ENCODE measurements around the gene ATF3.
"Not testable (repeated sequence)": the region's sequence is repeated elsewhere in the genome, so short reads cannot be mapped to it uniquely, and the experiment has no call there.

Gene ATF3

DNA sequence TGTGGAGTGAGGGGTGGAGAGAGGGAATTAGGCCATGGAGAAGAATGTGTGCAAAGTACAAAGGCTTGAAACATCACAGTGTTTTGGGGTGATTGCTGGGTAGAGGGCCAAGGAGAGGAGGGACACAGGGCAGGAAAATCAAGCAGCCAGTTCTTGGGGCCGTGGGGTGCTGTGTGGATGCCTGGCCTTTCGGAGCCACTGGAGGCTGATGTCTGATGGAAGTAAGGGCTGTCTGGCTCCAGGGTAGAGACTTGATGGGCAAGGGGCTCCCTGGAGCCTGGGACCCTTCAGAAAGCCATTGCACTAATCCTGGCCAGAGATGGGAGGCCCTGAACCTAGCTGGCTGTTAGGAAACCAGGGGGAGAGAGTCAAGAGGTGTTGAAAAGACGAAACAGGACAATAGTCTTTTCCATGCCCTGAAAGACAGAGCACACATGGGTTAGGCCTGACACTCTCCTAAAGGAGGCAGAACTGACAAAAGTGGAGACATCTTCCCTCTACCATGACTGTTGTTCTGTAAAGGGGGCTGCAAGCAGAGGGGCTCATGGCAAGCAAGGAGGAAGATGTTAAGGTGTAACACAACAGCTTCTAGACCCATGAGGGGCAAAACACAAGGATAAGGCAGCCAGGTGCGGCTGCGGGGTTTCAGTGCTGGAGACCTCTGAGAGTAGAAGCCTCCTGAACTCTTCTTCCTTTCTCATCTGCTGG, 21.0 kb downstream of the ATF3 start:
- peak; percentile 39 for DNase-seq

DNA sequence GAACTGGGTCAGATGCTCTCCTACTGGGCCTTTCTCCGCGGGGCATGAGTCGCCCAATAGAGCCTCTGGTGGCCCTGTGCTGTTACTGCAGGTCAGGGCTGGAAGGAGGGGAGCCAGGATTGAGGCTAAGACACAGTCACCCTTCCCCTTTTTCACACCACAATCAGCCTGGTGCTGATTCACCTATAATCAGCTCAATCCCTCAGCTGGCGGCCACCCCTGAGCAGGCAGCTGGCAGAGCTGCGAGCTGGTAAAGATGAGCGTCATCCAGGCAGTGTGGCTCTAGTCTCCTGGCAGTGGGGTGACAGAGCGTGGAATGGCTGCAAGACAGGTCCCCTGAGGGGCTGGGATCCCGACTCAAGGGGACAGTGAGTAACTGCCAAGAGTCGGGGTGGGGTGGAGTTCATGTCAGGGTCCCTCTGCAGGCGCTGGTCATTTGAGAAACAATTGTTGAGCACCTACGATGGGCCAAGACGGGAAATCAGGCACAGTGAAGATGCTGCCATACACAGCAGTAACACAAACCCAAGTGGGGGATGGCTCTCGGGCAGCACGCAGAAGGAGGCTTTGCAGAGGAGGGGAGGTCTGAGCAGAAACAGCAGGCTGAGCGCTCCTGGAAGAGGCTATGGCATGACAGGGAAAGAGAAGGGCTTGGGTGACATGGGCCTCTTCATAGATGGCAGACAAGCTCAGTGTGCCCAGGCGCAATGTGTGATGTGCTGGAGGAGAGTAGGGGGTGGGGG, 21.8 kb downstream of the ATF3 start:
- peak; percentile 82 for DNase-seq

DNA sequence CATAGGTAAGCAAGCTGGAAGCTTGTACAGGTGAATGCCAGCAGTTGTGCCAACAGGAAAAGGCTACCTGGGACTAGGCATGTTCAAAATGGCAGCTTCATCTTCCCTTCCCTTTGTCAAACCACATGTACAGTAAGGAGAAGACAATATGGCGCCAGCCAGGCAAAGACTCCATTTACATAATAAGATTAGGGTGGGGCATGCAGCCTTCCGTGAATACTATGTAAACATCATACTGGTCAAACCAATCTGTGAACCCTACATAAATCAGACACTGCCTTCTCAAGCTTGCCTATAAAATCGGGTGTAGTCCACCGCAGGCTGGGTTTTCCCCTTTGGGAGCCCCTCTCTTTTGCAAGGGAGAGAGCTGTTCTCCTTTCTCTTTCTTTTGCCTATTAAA, 24.6 kb downstream of the ATF3 start:
- peak; percentile 8 for DNase-seq

DNA sequence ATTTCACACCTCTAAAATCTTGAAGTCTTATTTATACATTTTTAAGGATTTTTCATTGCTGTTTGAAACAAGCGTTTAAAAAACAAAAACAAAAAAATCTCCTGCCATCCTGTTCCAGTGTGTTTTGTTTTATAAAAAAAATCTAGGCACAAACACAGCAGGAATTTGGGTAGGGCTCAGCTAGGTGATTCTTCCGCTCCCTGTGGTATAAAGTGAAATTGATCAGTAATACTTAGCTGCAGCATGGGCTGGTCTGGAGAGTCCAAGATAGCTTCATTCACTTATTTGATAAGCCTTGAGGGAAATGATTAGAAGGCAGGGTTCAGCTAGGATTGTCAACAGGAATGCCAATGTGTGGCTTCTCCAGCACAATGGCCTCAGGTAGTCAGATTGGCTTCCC, 25.7 kb downstream of the ATF3 start:
- DNase-seq: peak; percentile 12

DNA sequence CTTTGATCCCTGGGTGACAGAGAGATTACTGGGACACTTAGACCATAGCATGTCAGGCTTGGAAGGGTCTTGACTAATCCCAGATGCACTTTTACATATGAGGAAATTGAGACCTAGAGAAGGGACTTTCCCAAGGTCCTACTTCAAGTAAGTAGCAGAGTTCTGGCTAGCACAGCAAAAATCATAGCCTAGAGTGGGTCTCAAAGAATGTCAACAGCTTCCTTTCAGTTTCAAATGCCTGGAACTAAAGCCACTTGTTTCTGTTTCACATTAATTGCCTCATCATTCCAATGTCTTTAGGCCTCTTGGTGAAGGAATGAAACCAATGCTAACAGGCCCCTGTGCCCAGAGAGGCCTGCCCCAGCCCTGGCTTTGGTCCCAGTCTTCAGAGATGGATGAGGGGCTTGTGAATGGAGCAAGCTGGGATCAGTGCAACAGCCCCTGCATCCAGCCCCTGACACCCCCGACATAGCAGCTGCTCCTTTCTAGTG, 26.6 kb downstream of the ATF3 start:
- DNase-seq: no peak

DNA sequence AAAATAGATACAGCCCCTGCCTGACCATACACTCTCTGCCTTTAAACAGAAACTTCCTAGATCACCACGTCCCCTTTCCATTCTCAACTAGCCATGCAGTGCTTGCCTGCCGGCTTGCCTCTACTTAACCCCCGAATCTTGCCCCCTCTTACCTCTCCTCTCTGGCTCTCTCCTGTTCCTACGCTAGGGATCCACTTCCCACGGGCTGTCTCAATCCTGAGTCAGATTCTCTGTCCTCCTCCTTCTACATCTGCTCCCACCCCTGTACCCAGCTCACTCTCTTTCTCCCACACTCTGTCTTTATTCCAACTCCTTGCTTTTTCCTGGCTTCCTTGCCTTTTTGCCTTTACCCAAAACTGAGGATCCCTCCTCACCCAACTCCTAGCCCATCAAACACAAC, 29.3 kb downstream of the ATF3 start:
- no peak for DNase-seq

DNA sequence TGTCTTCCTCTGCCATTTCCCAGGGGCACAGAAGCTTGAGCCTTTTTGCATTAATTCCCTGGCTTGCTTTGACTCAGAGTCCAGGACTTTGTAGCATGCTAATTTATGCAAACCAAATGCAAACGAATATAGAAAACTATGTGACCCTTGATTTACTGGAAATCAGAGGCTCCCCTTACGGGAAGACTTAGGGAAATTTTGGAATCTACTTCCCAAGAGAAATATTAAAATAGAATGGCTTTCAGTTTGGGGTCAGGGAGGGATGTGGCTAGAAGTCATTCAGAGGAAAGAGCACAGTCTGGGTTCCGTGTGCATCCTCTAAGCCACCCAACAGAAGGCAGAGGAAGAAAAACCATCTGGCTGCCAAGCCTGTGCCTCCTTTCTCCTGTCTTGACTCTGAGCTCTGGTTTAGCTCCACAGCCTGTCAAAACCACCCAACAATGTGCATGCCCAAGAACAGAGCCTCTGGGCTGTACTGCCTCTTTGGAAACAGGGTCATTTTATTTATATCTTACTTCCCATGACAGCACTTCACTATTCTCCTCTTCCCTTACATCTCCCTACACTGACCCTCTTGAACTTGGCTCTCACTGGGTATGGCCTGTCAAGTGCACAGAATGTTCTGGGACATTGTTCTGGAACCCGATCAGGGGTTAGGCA, 30.1 kb downstream of the ATF3 start:
- DNase-seq: no peak

DNA sequence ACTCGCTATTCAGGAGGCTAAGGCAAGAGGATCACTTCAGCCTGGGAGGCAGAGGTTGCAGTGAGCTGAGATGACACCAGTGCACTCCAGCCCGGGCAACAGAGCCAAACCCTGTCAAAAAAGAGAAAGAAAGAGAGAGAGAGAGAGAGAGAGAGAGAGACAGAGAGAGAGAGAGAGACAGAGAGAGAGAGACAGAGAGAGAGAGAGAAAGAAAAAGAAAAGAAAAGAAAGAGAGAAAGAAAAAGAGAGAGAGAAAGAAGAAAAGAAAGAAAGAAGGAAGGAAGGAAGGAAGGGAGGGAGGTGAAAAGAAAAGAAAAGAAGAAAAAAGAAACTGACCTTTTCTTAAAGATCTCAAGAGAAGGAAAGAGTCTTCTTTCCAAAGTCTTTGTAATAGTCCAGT, 31.0 kb downstream of the ATF3 start:
- DNase-seq: not testable (repeated sequence)

DNA sequence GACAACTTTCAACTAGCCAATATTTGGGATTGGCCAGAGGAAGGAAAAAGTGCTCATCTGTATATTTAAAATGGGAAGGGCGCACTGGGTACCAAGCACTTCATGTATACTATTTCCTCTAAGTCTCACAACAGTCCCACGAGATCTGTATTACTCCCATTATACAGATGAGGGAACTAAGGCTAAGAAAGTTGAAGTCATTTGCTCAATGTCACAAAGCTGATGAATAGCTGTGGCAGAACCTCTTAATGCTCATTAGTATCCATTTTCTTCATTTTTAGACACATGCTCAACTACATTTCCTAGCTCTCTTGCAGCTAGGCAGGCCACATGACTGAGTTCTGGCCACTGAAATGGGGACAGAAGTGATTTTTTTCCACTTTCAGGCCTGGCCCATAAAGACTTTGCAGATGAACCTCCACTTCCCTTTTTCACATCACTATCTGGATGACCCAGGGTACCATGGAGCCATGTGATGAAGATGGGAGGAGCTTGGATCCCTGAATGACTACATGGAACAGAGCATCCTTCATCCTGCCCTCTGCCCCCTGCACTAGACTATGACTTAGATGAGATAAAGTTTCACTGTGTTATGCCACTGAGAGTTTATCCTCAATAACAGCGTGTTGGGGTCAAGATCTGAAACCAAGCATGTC, 31.8 kb downstream of the ATF3 start:
- DNase-seq: no peak

DNA sequence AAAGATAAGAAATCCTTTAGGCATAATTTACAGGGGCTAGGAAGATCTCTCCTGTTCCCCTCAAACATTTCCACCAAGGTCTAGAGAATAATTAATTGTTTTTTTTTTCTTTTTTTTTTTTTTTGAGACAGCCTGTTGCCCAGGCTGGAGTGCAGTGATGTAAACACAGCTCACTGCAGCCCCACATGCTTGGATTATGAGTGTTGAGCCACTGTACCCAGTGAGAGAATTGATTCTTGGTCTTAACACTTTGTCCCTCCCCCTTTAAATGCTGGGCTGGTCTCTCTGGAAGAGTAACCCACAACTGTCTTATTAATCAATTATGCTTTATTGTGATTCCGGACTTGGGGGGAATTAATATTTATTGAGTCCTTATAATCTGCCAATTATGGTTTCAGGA, 33.4 kb downstream of the ATF3 start:
- DNase-seq: no peak

DNA sequence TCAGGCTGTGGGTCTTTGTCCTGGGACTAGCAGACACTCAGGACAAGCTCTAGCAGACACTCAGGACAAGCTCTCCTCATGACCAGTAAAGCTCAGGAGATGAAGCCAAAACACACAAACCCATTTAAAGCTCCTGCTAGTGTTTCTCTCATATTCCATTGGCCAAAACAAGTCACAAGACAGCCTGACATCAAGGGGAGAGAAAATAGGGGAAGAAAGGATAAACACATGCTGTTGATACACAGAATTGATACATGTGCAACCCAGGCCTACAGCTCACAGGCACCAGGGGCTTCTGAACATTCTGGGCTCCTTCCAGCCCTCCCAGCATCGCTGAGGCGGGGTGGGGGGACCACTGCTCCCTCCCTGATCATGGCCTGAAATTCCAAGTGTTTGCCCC, 35.3 kb downstream of the ATF3 start:
- no peak for DNase-seq

DNA sequence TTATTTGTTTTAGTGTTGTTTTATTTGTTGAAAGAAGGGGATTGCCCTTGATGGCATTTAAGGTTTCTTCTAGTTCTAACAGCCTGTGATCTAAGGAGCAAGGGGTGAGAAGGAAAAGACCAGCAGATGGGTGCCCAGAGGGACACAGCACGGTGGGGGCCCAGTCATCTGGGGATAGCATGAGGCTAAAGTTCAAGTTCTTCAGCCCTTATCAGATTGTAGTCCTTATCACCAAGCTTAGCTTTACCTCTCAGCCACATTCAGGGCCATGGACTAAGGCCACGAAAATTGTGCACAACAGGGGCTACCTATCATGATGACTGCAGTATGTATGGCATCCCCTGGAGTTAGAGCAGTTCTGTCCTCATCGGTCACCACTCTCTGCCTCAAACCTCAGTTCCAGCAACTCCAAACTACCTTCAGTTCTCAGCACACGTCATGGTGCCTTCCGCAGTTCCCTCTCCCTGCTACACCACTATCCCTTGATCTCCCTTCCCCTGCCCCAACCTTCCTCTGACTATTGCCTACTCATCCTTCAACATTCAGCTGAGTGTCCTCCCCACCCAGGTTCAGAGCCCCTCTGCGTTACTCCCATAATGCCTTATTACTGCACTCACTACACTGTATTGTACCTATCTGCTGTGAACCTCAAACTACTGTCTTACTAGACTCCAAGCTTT, 36.4 kb downstream of the ATF3 start:
- no peak for DNase-seq

DNA sequence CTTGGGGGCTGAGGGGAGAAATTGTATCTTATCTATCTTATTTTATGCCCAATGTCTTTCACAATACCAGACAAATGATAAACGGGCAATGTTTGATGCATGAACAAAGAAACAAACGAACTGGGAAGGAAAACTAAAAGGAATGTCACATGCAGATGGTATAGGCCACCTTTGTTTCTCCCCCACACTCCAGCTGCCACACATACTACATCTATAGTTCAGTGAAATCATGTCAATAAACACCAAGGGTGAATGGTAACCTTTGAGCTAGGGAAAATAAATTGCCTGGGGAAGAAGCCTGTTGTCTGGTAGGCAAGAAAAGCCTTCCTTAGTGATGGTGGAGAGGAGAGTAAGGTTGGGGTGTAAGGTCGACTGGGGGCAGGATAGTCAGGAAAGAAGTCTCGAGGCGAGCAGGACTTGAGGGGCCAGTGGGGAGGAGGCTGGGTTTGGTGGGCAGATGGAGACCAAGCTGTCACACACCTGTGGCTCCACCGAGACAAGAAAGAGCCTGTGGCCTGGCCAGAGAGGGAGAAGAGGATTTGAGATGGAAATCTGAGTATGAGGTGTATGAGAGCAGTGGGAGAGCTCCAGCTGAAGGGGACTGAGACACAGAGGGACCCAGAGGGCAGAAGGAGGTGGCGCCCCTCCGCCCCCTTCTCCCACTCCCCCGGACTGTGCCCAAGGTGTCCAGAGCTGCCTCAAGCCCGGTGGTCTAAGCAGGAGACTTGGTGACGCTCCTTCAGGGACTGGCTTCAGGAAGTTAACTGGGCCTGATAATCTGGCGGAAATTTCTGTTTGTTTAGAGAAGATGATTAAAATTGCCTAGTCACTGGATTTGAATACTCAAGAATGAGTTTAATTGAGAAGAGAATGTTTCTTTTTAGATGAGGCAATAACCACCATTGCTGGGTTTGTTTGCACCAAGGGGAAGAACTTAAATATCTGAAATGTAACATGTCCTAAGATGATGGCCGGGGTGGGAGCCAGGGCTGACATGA, 37.3 kb downstream of the ATF3 start:
- no peak for DNase-seq

DNA sequence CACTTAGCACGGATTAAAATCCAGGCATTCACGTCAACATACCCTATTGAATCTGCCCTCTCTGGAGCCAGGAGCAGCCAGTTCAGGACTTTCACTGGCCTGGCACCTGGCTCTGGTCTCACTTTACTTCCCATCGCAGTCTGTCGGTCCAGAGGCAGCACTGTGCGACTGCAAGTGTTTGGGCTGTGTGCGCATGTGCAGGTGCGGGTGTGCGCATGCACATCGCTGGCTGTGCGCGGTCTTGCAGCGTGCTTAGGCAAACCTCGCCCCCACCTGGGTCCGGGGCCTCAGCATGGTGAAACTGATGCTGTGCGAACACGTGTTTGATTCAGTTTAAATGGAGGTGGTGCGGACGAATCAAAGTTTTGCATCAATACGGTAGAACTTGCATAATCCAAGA, 38.0 kb downstream of the ATF3 start:
- DNase-seq: no peak

DNA sequence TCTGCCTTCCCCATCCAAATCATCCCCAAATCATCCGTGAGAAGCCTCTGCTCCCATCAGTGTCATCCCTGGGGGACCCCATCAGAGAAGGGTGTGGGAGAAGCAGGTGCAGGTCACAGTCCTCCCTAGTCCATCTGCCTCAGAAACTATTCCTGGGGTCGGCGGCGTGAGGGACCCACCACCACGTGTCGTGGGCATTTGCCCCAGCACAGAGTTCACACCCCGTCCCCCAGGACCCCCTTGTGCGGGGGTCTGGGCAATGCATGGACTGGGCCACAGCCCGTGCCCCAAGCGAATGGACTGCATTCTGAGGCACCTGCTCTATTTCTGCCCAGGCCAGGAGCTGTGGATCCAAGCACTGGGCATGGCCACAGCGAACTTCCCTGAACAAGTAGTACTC, 38.4 kb downstream of the ATF3 start:
- DNase-seq: no peak

DNA sequence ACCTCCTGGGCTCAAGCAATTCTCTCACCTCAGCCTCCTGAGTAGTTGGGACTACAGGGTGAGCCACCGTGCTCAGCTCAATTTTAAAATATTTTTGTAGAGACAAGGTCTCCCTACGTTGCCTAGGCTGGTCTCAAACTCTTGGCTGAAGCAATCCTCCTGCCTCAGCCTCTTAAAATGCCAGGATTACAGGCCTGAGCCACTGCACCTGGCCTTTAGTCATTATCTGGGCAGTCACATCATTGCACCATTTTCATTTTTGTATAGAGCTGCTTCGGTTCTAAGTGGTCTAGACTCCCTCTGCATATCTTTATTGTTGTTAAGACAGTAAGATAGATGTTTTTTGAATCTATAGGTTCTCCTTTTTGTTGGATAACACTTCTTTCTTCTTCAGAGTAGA, 39.9 kb downstream of the ATF3 start:
- no peak for DNase-seq

DNA sequence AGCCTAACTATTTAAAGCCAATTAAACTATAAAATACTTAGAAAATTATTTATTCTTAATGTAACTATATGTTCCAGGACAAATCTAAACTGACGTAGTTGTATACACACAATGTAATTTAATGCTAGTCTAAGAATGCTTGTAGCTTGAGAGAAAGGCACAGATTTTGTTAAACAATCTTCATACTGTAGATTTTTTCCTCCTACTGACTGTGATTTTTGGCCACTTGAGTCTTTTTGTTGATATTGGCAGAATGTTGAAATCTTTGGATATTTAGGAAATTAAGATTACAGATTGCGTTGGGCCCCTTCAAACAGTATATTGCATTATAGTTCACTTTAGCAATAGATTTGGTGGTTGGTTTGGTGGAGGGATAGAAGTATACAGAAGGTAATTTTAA, 40.5 kb downstream of the ATF3 start:
- DNase-seq: no peak

DNA sequence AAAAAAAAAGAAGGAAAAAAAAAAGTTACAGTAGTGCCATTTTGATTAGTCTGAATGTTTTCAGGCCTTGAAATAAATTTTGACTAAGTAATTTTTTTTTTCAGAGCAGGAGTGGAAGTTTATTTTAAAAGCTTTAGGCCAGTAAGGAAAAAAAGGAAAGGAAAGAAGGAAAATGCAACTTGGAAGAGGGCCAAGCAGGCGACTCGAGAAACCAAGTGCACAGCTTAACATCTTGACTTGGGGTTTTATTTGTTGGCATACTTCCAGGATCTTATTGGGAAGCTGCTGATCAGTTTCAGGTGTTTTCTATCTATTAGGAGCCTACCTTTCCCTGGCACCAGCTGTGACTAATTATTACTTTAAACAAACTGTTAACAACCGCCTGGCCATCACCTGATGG, 41.7 kb downstream of the ATF3 start:
- DNase-seq: no peak

DNA sequence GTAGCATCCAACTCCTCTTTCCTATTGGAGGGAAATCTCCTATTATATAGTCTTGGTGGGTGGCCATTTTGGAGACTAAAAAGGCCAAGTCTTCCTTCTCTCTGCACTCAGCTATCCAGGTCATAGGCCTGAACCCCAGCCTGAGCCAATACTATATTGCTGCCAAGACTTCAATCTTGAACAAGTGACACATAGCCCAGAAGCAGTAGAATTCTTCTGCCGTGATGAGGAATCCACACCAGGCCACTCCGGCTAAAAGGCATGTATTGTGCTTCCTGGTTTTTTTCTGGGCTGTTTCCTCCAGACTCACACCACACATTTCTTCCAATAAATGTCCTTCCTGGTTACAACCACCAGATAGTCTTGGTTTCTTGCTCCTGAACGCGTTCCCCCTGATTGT, 43.0 kb downstream of the ATF3 start:
- DNase-seq: no peak

DNA sequence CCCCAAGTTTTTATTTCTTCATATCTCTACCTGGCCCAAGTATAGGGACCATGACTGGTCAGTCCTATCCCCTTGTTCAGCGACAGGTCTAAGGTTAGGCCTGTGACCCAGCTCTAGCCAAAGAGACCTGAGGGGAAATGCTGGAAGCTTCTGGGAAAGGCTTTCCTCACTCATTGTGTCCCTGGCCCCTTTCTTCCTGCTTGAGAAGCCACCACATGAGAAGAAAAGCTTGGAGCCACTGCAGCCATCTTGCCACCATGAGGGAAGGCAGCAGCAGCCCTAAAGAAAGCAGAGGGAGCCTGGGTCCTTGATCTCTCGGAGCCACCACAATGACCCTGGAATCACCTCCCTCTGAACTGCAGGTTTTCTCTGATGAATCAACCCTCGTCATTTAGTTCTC, 43.4 kb downstream of the ATF3 start:
- DNase-seq: no peak

DNA sequence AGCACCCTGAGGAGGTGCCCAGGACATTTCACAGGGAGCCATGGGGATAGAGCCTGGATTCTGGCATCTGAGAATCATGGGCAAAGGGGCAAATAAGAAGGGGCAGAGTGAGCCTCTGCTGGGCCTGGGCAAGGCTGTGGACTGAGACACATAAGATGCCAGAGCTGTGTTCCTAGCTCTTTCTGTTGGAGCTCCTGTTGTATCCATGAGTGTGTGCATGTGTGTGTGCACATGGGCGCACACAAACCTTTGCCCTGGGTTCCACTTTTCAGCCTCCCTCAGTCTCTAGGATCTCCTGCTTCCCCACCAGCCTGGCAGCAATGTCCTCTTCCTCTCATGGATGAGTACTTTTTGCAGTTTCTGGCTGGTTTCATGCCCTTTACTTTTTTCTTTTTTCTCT, 44.0 kb downstream of the ATF3 start:
- DNase-seq: no peak

All from activated CD8-positive, alpha-beta memory T cell treated with anti-CD3 and anti-CD28 coated beads, Interleukin-2, amount 50 U/mL, for 48 hours (primary cell).